ENCODE data around the gene TRPT1.
A peak's percentile ranks its signal among the peaks of the same experiment; 100 is the strongest.

TRPT1 gene

DNA sequence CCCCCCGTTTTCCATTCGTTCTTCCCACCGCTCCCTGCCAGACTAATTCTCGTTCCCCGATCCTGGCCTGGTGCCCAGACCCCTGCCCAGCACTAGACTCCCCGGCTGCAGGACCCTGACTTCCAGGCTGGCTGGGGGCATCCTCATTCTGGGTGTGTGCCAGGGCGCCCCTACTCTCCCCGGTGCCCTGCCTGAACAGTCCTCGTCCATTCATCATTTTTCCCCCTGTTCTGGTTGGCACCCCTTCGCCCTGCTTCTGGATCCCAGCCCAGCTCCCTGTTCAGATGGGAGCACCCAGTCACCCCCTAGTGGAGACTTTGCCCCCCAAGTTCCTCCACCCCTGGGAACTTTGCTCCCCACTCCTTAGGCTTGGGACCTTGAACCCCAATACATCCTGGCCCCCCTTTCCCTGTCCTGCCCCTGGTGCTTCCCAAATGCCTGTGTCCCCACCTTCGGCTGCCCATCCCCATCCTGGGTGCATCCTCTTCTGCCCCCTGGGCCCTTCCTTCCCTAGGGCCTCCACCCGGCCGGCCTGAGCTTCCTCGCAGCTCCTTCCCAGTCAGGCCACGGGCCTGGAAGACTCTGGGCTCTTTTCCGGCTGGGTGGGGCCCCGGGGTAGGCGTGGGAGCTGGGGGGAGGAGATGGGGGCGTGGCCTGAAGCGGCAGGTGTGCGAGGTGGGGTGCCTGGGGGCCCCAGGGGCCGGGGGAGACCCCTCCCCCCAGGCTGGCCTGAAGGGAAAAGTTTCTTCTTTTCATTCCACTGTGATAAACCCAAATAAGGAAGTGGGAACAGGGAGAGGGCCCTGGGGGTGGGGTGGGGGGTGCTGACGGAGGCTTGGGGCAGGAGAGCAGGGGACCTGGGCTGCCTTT is 26.3 kb upstream of the TRPT1 start (continued):
- TF ChIP-seq, protein P1, sequence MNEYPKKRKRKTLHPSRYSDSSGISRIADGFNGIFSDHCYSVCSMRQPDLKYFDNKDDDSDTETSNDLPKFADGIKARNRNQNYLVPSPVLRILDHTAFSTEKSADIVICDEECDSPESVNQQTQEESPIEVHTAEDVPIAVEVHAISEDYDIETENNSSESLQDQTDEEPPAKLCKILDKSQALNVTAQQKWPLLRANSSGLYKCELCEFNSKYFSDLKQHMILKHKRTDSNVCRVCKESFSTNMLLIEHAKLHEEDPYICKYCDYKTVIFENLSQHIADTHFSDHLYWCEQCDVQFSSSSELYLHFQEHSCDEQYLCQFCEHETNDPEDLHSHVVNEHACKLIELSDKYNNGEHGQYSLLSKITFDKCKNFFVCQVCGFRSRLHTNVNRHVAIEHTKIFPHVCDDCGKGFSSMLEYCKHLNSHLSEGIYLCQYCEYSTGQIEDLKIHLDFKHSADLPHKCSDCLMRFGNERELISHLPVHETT (tag by site-specific recombination; IDR thresholded peaks at IDR 0.05): no peak
- TF ChIP-seq KLF10 (tag by site-specific recombination; IDR thresholded peaks at IDR 0.05) (no peak), ZNF10 (tag by site-specific recombination; IDR thresholded peaks at IDR 0.05) (no peak), KLF9 (tag by site-specific recombination; IDR thresholded peaks at IDR 0.05; ENCODE audit: low read depth) (peak; percentile 77), ZNF335 (tag by site-specific recombination; conservative IDR thresholded peaks at IDR 0.05) (peak; percentile 56; the same call in 1 of the 2 replicates), ZNF501 (tag by site-specific recombination; IDR thresholded peaks at IDR 0.05) (no peak), PRDM1 (tag by site-specific recombination; IDR thresholded peaks at IDR 0.05) (no peak), ZBTB21 (tag by site-specific recombination; IDR thresholded peaks at IDR 0.05) (no peak; the same call in 1 of the 2 replicates), ZNF529 (tag by site-specific recombination; IDR thresholded peaks at IDR 0.05; ENCODE audit: insufficient replicate concordance) (no peak), ZNF211 (tag by site-specific recombination; IDR thresholded peaks at IDR 0.05; ENCODE audit: low read depth) (no peak), YY1 (tag by site-specific recombination; IDR thresholded peaks at IDR 0.05) (no peak), GFI1B (tag by site-specific recombination; IDR thresholded peaks at IDR 0.05) (no peak), IKZF3 (tag by site-specific recombination; IDR thresholded peaks at IDR 0.05) (peak; percentile 79; the same call in 1 of the 2 replicates), GLI4 (tag by site-specific recombination; IDR thresholded peaks at IDR 0.05) (no peak), ZNF266 (tag by site-specific recombination; IDR thresholded peaks at IDR 0.05; ENCODE audit: low read depth) (no peak), ZNF311 (tag by site-specific recombination; IDR thresholded peaks at IDR 0.05; ENCODE audit: borderline replicate concordance) (no peak), ZNF23 (tag by site-specific recombination; IDR thresholded peaks at IDR 0.05; ENCODE audit: borderline replicate concordance) (no peak), ZNF423 (tag by site-specific recombination; IDR thresholded peaks at IDR 0.05) (peak; percentile 84)
- TF ChIP-seq, protein P2, sequence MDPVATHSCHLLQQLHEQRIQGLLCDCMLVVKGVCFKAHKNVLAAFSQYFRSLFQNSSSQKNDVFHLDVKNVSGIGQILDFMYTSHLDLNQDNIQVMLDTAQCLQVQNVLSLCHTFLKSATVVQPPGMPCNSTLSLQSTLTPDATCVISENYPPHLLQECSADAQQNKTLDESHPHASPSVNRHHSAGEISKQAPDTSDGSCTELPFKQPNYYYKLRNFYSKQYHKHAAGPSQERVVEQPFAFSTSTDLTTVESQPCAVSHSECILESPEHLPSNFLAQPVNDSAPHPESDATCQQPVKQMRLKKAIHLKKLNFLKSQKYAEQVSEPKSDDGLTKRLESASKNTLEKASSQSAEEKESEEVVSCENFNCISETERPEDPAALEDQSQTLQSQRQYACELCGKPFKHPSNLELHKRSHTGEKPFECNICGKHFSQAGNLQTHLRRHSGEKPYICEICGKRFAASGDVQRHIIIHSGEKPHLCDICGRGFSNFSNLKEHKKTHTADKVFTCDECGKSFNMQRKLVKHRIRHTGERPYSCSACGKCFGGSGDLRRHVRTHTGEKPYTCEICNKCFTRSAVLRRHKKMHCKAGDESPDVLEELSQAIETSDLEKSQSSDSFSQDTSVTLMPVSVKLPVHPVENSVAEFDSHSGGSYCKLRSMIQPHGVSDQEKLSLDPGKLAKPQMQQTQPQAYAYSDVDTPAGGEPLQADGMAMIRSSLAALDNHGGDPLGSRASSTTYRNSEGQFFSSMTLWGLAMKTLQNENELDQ (tag by site-specific recombination; IDR thresholded peaks at IDR 0.05; ENCODE audit: low read depth): no peak
- TF ChIP-seq, protein P3, sequence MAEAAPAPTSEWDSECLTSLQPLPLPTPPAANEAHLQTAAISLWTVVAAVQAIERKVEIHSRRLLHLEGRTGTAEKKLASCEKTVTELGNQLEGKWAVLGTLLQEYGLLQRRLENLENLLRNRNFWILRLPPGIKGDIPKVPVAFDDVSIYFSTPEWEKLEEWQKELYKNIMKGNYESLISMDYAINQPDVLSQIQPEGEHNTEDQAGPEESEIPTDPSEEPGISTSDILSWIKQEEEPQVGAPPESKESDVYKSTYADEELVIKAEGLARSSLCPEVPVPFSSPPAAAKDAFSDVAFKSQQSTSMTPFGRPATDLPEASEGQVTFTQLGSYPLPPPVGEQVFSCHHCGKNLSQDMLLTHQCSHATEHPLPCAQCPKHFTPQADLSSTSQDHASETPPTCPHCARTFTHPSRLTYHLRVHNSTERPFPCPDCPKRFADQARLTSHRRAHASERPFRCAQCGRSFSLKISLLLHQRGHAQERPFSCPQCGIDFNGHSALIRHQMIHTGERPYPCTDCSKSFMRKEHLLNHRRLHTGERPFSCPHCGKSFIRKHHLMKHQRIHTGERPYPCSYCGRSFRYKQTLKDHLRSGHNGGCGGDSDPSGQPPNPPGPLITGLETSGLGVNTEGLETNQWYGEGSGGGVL (tag by site-specific recombination; IDR thresholded peaks at IDR 0.05): no peak
- TF ChIP-seq, protein P4, sequence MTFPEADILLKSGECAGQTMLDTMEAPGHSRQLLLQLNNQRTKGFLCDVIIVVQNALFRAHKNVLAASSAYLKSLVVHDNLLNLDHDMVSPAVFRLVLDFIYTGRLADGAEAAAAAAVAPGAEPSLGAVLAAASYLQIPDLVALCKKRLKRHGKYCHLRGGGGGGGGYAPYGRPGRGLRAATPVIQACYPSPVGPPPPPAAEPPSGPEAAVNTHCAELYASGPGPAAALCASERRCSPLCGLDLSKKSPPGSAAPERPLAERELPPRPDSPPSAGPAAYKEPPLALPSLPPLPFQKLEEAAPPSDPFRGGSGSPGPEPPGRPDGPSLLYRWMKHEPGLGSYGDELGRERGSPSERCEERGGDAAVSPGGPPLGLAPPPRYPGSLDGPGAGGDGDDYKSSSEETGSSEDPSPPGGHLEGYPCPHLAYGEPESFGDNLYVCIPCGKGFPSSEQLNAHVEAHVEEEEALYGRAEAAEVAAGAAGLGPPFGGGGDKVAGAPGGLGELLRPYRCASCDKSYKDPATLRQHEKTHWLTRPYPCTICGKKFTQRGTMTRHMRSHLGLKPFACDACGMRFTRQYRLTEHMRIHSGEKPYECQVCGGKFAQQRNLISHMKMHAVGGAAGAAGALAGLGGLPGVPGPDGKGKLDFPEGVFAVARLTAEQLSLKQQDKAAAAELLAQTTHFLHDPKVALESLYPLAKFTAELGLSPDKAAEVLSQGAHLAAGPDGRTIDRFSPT (tag by site-specific recombination; IDR thresholded peaks at IDR 0.05): peak; percentile 73
- TF ChIP-seq, protein P5, sequence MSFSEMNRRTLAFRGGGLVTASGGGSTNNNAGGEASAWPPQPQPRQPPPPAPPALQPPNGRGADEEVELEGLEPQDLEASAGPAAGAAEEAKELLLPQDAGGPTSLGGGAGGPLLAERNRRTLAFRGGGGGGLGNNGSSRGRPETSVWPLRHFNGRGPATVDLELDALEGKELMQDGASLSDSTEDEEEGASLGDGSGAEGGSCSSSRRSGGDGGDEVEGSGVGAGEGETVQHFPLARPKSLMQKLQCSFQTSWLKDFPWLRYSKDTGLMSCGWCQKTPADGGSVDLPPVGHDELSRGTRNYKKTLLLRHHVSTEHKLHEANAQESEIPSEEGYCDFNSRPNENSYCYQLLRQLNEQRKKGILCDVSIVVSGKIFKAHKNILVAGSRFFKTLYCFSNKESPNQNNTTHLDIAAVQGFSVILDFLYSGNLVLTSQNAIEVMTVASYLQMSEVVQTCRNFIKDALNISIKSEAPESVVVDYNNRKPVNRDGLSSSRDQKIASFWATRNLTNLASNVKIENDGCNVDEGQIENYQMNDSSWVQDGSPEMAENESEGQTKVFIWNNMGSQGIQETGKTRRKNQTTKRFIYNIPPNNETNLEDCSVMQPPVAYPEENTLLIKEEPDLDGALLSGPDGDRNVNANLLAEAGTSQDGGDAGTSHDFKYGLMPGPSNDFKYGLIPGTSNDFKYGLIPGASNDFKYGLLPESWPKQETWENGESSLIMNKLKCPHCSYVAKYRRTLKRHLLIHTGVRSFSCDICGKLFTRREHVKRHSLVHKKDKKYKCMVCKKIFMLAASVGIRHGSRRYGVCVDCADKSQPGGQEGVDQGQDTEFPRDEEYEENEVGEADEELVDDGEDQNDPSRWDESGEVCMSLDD (tag by site-specific recombination; IDR thresholded peaks at IDR 0.05): peak; percentile 95
- TF ChIP-seq, protein P6, sequence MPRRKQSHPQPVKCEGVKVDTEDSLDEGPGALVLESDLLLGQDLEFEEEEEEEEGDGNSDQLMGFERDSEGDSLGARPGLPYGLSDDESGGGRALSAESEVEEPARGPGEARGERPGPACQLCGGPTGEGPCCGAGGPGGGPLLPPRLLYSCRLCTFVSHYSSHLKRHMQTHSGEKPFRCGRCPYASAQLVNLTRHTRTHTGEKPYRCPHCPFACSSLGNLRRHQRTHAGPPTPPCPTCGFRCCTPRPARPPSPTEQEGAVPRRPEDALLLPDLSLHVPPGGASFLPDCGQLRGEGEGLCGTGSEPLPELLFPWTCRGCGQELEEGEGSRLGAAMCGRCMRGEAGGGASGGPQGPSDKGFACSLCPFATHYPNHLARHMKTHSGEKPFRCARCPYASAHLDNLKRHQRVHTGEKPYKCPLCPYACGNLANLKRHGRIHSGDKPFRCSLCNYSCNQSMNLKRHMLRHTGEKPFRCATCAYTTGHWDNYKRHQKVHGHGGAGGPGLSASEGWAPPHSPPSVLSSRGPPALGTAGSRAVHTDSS (tag by site-specific recombination; IDR thresholded peaks at IDR 0.05): no peak
- TF ChIP-seq, protein P7, sequence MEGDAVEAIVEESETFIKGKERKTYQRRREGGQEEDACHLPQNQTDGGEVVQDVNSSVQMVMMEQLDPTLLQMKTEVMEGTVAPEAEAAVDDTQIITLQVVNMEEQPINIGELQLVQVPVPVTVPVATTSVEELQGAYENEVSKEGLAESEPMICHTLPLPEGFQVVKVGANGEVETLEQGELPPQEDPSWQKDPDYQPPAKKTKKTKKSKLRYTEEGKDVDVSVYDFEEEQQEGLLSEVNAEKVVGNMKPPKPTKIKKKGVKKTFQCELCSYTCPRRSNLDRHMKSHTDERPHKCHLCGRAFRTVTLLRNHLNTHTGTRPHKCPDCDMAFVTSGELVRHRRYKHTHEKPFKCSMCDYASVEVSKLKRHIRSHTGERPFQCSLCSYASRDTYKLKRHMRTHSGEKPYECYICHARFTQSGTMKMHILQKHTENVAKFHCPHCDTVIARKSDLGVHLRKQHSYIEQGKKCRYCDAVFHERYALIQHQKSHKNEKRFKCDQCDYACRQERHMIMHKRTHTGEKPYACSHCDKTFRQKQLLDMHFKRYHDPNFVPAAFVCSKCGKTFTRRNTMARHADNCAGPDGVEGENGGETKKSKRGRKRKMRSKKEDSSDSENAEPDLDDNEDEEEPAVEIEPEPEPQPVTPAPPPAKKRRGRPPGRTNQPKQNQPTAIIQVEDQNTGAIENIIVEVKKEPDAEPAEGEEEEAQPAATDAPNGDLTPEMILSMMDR (tag by site-specific recombination; IDR thresholded peaks at IDR 0.05): peak; percentile 91

Data from HEK293 (cell line).